Cardiac atrium fibroblast (primary cell): Measurements from ENCODE around the gene KLHL30. TPM values are rescaled to one million over a fixed set of nuclear protein-coding genes. Genes with fewer than 3 reads are reported as not detected.

Experiments
- total RNA-seq: library from RNA; depleted of rRNA; stranded (reverse); fragments of >200 nt; gene quantifications from 2 replicates; pipeline ENCODE4 v1.2.3, GENCODE V29; 2015

Gene KLHL30, protein sequence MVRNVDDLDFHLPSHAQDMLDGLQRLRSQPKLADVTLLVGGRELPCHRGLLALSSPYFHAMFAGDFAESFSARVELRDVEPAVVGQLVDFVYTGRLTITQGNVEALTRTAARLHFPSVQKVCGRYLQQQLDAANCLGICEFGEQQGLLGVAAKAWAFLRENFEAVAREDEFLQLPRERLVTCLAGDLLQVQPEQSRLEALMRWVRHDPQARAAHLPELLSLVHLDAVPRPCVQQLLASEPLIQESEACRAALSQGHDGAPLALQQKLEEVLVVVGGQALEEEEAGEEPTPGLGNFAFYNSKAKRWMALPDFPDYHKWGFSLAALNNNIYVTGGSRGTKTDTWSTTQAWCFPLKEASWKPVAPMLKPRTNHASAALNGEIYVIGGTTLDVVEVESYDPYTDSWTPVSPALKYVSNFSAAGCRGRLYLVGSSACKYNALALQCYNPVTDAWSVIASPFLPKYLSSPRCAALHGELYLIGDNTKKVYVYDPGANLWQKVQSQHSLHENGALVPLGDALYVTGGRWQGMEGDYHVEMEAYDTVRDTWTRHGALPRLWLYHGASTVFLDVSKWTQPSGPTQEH
- total RNA-seq: not detected in 2 replicates

DNA sequence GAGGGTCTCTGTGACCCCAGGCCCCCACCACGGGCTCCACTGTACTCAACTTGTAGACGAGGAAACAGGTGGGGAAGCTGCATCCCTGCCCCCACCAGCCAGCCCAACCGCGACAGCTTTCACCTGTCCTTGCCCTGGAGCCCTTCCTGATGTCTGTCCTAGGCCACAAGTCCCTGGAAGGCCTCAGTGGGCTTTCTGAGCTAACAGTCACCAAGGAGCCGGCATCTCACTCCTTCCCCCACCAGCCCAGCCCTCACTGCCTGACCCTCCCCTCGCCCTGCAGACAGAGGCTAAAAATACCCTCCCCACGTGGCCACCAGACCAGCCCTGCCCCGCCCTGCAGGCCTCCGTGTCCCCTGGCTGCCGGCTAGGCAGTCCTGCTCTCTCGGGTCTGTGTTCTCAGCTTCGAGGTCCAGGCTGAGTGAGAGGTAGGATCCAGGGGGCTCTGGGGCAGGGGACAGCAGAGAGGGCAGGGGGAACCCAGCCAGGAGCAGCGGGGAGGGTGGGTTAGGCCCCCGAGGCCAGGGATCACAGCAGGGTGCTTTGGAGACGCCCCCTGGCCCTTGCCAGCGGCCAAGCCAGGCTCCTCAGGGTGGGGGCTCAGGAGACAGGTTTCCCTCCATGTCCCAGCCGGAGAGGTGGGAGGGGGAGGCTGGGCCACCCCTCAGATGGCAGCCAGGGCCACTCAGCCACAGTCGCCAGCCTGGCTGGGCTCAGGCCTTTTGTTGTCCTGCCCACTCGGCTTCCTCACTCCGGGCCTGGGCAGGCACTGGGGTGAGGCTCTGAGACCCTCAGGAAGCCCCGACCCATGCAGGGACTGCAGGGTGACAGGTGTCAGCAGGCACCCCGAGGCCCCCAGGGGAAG lies at the start of gene KLHL30:
KLHL30 (plus strand) TSS at position 338 of the 865 bp plus-strand sequence. CDS start 2,087 bp downstream, outside the sequence.

DNA sequence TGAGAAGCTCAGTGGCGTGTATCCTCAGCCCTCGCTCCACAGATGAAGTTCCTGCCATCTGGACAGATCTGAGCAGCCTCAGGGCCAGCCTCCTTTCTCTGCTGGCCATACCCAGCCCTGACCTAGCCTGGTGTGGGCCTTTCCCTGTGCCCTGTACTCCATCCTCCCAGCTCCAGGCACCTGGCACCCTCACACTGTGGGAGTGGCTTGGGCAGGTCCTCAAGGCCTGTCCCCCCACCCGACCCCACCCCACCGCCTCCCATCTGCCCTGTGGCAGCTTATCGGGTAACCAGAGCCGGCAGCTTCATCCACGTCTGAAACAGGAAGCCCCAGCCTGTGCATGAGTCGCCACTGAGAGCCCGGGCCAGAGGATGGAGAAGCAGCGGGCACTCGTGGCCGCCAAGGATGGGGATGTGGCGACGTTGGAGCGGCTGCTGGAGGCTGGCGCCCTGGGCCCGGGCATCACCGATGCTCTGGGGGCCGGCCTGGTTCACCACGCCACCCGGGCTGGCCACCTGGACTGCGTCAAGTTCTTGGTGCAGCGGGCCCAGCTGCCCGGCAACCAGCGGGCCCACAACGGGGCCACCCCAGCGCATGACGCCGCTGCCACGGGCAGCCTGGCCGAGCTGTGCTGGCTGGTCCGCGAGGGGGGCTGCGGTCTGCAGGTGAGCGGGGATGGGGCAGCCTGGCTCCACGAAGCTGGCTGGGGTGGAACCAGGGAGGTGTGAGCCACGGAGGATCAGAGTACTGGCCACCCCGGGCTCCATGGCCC lies 38.2 kb upstream of the KLHL30 start, which contains the start of gene ESPNL:
ESPNL (plus strand) TSS at position 292 of the 772 bp plus-strand sequence; CDS start at position 372, 80 bp downstream.

DNA sequence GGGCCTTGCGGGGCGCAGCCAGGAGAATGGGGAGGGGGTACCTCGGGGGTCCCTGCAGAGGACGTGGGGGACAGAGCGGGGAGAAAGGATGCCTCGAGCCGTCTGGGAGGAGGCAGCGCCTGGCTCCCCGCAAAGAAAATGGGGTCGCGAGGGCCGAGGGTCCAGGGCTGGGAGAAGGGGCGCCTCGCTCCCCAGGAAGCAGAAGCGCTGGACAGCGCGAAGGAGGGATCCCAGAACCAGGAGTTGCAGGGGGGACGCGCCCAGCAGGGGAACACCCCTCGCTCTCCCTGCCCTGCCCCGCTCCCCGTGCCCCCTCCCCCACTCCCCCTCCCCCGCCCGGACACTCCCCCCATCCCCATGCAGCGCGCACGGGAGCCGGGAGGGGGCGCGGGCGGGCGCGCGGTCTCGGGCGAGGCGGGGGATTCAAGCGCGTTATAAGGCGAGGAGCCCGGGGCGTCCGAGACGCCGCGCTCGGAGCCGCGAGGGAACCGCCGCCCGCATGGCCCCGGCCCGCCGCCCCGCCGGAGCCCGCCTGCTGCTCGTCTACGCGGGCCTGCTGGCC lies 20.1 kb downstream of the KLHL30 start, which contains the start of gene ERFE:
ERFE (plus strand) TSS at position 462 of the 562 bp plus-strand sequence; CDS start at position 500, 38 bp downstream.

Other genes starting within 250 kb of the KLHL30 start
- gene UBE2F, start 171.7 kb upstream of the KLHL30 start, total RNA-seq: 69.3 and 89.4 TPM in 2 replicates
- 9.9 and 14.6 TPM in 2 replicates for gene SCLY, start 77.7 kb upstream of the KLHL30 start, total RNA-seq
- gene ESPNL, start 38.3 kb upstream of the KLHL30 start, total RNA-seq: under 0.01 and 0.16 TPM in 2 replicates
- 7.3 and 24.2 TPM in 2 replicates for gene ERFE, start 20.3 kb downstream of the KLHL30 start, total RNA-seq
- gene ILKAP, start 65.0 kb downstream of the KLHL30 start, total RNA-seq: 12.8 and 18.0 TPM in 2 replicates
- gene HES6, start 101.4 kb downstream of the KLHL30 start, total RNA-seq: 0.72 and 1.6 TPM in 2 replicates
- gene PER2, start 149.9 kb downstream of the KLHL30 start, total RNA-seq: 2.9 and 3.2 TPM in 2 replicates
- gene TRAF3IP1, start 181.8 kb downstream of the KLHL30 start, total RNA-seq: 4.5 and 15.2 TPM in 2 replicates